MM.1S (cell line): ENCODE measurements around the gene FOXD4L1.
"Not testable (repeated sequence)": the region's sequence is repeated elsewhere in the genome, so short reads cannot be mapped to it uniquely, and the experiment has no call there.

ENCODE experiments used
- DNase-seq: peaks from one replicate; pipeline ENCODE4 v3.0.0-alpha.2; 2015
- H2AFZ ChIP-seq: fragments of 300-600 bp; sonication (generic); 2 replicates; pipeline ENCODE4 v1.6.0; 2016; ENCODE audit warnings: antibody characterized with exemption, low read length
- H3F3A ChIP-seq: fragments of 300-600 bp; sonication (generic); 2 replicates; pipeline ENCODE4 v1.6.1; 2016; ENCODE audit warnings: mild to moderate bottlenecking, antibody characterized with exemption, low read length, moderate library complexity, mixed read lengths; ENCODE audit not compliant: insufficient read depth
- H3K27ac ChIP-seq: fragments of 300-600 bp; sonication (generic); 2 replicates; pipeline ENCODE4 v1.5.1; 2016; ENCODE audit warnings: mild to moderate bottlenecking, low read length
- H3K27me3 ChIP-seq: fragments of 300-600 bp; sonication (generic); replicated peaks from 2 replicates; pipeline ENCODE4 v1.6.0; 2016; ENCODE audit warnings: low read length; ENCODE audit not compliant: insufficient read depth
- H3K36me3 ChIP-seq: fragments of 300-600 bp; sonication (generic); replicated peaks from 2 replicates; pipeline ENCODE4 v1.6.1; 2016; ENCODE audit warnings: mild to moderate bottlenecking, low read length, mixed read lengths; ENCODE audit not compliant: insufficient read depth
- H3K4me1 ChIP-seq: fragments of 300-600 bp; sonication (generic); 2 replicates; pipeline ENCODE4 v1.6.1; 2016; ENCODE audit warnings: low read length, mixed read lengths
- H3K4me2 ChIP-seq: fragments of 300-600 bp; sonication (generic); 2 replicates; pipeline ENCODE4 v1.6.0; 2016; ENCODE audit warnings: low read depth, low read length
- H3K4me3 ChIP-seq: fragments of 300-600 bp; sonication (generic); 2 replicates; pipeline ENCODE4 v1.5.1; 2016; ENCODE audit warnings: low read length, mixed read lengths
- H3K79me2 ChIP-seq: fragments of 300-600 bp; sonication (generic); 2 replicates; pipeline ENCODE4 v1.6.1; 2016; ENCODE audit warnings: mixed run types, low read length, mixed read lengths
- H3K9ac ChIP-seq: fragments of 300-600 bp; sonication (generic); 2 replicates; pipeline ENCODE4 v1.6.1; 2016; ENCODE audit warnings: low read length, mixed read lengths
- H3K9me2 ChIP-seq: fragments of 300-600 bp; sonication (generic); replicated peaks from 2 replicates; pipeline ENCODE4 v1.6.1; 2016; ENCODE audit warnings: mild to moderate bottlenecking, low read length, mixed read lengths; ENCODE audit not compliant: insufficient read depth
- H3K9me3 ChIP-seq: fragments of 300-600 bp; sonication (generic); replicated peaks from 2 replicates; pipeline ENCODE4 v1.6.1; 2016; ENCODE audit warnings: mild to moderate bottlenecking, low read length, mixed read lengths; ENCODE audit not compliant: insufficient read depth
- H4K20me1 ChIP-seq: fragments of 300-600 bp; sonication (generic); 2 replicates; pipeline ENCODE4 v1.6.1; 2016; ENCODE audit warnings: mild to moderate bottlenecking, low read length, moderate library complexity, mixed read lengths; ENCODE audit not compliant: insufficient read depth

The FOXD4L1 gene

DNA sequence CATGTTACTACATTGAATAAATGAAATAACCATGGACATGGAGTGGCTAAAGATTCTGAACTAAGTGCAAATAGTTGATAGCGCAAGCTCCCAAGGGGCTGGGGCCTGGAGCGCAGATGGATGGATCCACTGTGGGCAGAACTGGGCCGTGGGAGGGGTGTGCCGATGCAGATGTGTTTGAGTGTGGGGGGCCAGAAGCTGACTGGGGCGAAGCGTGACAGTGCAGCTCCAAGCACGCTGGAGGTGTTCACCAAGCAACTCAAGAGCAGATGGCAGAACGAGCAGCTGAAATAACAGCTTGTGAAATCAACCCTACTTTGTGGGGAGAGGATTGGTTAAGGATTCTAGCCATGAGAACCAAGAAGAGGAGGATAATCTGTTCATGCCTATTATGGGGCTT is 17.0 kb downstream of the FOXD4L1 start:
- not testable (repeated sequence) for H3K9ac ChIP-seq, H3K79me2 ChIP-seq, DNase-seq, H3K4me1 ChIP-seq, H3K36me3 ChIP-seq, H3K27me3 ChIP-seq, H3K9me2 ChIP-seq, H4K20me1 ChIP-seq, H2AFZ ChIP-seq, H3K27ac ChIP-seq, H3K4me3 ChIP-seq, H3K4me2 ChIP-seq, H3K9me3 ChIP-seq, H3F3A ChIP-seq

DNA sequence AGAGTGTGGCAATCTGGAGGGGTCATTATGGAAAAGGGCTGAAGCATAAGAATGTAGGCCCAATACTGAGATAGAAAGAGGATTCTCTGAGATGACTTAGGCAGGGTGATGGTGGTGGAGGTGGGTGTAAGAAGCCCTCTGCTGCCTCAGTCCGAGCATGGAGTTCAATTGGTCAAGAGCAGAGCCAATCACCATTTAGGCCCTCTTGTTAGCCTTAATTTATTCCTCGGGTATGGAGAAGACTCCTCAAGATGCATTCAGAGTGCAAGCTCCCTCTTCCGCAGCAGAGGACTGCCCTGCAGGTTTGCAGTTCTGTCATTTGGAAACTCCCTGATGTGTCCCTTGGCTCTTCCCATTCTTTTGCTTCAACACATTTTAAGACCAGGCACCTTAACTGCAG is 17.5 kb downstream of the FOXD4L1 start:
- not testable (repeated sequence) for H3F3A ChIP-seq, H3K9ac ChIP-seq, H2AFZ ChIP-seq, H3K4me1 ChIP-seq, H3K9me3 ChIP-seq, H4K20me1 ChIP-seq, H3K27ac ChIP-seq, DNase-seq, H3K9me2 ChIP-seq, H3K4me2 ChIP-seq, H3K27me3 ChIP-seq, H3K4me3 ChIP-seq, H3K79me2 ChIP-seq, H3K36me3 ChIP-seq

DNA sequence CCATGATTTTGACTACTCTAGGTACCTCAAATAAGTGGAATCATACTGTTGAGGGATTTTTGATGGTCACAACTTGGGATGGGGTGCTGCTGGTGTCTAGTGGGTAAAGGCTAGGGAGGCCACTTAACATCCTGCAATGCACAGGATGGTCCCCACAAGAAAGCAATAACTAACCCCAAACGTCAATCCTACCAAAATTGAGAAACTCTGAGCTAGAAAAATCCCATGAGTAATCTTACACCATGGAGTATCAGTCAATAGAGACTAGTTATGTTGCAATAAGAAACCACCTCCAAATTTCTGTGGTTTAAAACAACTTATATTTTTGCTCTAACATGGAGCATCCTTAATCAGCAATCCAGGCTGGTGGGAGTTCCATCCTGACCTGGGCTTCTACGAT is 18.6 kb downstream of the FOXD4L1 start:
- H3K9ac ChIP-seq, H3K4me2 ChIP-seq, H3K4me3 ChIP-seq, H3K9me2 ChIP-seq, H3K4me1 ChIP-seq, H3K27me3 ChIP-seq, H3F3A ChIP-seq, H3K27ac ChIP-seq, H3K36me3 ChIP-seq, H3K79me2 ChIP-seq, DNase-seq, H4K20me1 ChIP-seq, H3K9me3 ChIP-seq, H2AFZ ChIP-seq: not testable (repeated sequence)

DNA sequence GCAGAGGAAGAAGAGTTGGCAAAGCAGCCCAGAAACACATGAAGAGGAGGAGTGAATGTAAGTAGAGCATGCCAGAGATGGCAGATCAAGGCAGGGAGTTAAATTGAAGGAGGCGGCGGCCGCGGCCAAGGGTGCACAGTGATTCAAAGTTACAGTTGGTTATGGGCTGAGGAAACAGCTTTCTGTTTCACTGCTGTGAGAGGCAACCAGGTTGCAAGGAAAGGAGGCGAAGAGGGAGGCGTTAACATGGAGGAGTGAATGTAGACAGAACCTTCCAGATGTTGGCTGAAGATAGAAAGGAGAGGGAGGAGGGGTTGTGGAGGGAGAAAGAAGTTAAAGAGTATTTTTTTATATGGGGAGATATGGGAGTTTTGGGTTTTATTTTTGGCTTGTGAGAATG is 22.4 kb downstream of the FOXD4L1 start:
- H3F3A ChIP-seq, DNase-seq, H3K27ac ChIP-seq, H3K9me2 ChIP-seq, H3K4me2 ChIP-seq, H3K4me3 ChIP-seq, H3K4me1 ChIP-seq, H3K36me3 ChIP-seq, H3K27me3 ChIP-seq, H3K9ac ChIP-seq, H4K20me1 ChIP-seq, H2AFZ ChIP-seq, H3K79me2 ChIP-seq, H3K9me3 ChIP-seq: not testable (repeated sequence)

DNA sequence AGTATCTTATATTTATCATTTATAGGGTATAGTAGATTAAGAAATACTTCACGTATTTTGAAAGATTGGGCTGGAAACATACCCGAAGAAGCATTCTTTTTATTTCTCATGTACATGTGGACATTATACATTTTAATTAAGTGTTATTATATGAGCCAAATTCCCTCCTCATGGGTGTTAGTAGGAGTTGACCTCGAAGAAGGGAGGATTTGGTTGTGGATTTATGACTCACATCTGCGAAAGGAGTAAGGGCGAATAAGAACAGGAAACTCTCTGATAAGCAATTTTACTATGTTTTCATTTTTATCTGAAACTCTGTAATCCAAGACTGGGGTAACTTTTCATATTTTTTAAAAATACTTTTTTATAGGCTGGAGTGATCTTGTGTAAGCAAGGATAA is 23.0 kb downstream of the FOXD4L1 start:
- not testable (repeated sequence) for H3K4me2 ChIP-seq, H4K20me1 ChIP-seq, H3K9me2 ChIP-seq, H3K4me1 ChIP-seq, H3K36me3 ChIP-seq, H3K27me3 ChIP-seq, H3K79me2 ChIP-seq, H2AFZ ChIP-seq, H3K9me3 ChIP-seq, DNase-seq, H3F3A ChIP-seq, H3K4me3 ChIP-seq, H3K27ac ChIP-seq, H3K9ac ChIP-seq

DNA sequence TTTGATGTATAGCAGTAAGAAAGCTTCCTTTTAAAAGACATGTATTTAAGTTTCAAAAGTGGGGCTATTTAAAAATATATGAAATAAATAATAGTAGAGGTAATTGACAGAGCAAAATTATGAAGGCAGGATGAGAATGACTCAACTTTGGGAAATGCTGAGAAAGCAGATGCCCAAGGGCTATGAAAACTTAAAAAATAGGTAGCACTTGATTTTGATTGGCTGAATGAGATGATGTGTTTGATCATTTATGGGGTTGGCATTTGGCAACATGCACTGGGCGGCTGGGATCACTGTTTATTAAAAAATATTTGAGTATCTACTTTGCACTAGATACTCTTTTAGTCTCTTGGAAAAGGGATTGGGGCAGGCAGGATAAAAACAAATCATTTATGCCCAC is 26.5 kb downstream of the FOXD4L1 start:
- not testable (repeated sequence) for H3K4me1 ChIP-seq, H3K79me2 ChIP-seq, H3K27ac ChIP-seq, DNase-seq, H3K9me3 ChIP-seq, H3K4me2 ChIP-seq, H3K4me3 ChIP-seq, H3K9me2 ChIP-seq, H4K20me1 ChIP-seq, H3F3A ChIP-seq, H2AFZ ChIP-seq, H3K9ac ChIP-seq, H3K36me3 ChIP-seq, H3K27me3 ChIP-seq

DNA sequence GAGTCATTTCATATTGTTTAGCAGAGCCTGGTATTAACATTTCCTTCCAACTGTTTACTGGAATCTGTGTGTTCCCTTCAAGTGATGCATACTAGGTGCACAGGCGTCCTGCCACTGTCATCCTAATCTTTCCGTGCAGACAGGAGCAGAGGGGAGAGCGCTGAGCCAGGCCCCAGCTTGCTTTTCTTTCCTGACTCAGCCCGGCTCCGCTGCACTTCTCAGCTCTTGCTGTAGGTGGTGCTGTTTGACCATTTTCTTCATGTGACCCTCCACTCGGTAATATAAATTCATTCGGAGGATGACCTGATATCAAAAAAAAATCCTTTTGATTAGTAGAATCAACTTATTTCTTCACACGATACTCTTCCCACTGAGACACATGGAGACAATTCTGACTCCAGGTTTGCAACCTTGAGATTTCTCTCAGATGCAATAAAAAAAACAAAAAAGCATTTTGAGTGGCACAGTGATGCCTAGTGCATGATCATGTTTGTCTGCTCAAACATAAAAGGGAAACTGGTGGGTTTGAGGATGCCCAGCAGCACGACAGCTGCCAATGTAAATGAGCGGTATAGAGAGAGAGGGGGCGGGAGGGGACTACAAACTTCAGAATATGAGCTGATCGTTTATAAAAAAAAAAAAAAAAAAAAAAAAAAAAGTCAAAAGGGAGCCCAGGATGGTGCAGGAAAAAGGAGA is 29.0 kb downstream of the FOXD4L1 start:
- H3K36me3 ChIP-seq, result not testable (repeated sequence)

DNA sequence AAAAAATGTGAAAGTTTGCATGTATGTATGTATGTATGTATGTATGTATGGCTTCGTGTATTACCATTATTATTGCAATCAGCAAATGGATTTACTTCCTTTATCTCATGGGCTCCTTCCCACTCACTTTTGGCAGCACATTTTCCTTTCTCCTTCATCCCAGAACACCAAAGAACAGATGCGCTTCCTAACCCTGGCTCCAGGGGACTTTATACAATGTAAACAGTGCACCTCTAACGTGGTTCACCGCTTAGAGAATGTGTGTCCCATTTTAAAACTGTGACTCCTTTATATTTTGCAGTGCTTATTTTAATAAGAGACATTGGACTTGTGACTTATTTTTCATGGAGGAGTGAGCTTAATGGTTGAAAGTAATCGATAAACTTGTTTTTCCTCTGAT is 29.7 kb downstream of the FOXD4L1 start:
- H3K4me2 ChIP-seq, DNase-seq, H3K9ac ChIP-seq, H2AFZ ChIP-seq, H4K20me1 ChIP-seq, H3K36me3 ChIP-seq, H3F3A ChIP-seq, H3K27ac ChIP-seq, H3K27me3 ChIP-seq, H3K79me2 ChIP-seq, H3K9me3 ChIP-seq, H3K9me2 ChIP-seq, H3K4me3 ChIP-seq, H3K4me1 ChIP-seq: not testable (repeated sequence)

More for the DNA sequence above, 29.0 kb downstream of the FOXD4L1 start:
- not testable (repeated sequence) for H3K79me2 ChIP-seq, H3K9me3 ChIP-seq, H3K4me1 ChIP-seq, H3K27me3 ChIP-seq, H3K4me2 ChIP-seq, DNase-seq, H3K4me3 ChIP-seq, H3K27ac ChIP-seq, H2AFZ ChIP-seq, H4K20me1 ChIP-seq, H3K9me2 ChIP-seq, H3F3A ChIP-seq, H3K9ac ChIP-seq
